ENCODE results near the gene SP140L.

DNA sequence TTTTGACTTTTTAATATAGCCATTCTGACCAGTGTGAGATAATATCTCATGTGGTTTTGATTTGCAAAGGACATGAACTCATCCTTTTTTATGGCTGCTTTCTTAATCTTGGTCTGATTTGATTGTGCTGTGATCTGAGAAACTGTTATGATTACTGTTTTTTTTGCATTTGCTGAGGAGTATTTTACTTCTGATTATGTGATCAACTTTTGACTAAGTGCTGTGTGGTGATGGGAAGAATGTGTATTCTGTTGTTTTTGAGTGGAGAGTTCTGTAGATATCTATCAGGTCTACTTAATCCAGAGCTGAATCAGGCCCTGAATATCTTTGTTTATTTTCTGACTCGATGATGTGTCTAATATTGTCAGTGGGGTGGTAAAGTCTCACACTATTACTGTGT lies 16.8 kb downstream of the SP140L start:
- TF ChIP-seq POLR2A (IDR thresholded peaks at IDR 0.05): no peak
- TF ChIP-seq, protein P1, sequence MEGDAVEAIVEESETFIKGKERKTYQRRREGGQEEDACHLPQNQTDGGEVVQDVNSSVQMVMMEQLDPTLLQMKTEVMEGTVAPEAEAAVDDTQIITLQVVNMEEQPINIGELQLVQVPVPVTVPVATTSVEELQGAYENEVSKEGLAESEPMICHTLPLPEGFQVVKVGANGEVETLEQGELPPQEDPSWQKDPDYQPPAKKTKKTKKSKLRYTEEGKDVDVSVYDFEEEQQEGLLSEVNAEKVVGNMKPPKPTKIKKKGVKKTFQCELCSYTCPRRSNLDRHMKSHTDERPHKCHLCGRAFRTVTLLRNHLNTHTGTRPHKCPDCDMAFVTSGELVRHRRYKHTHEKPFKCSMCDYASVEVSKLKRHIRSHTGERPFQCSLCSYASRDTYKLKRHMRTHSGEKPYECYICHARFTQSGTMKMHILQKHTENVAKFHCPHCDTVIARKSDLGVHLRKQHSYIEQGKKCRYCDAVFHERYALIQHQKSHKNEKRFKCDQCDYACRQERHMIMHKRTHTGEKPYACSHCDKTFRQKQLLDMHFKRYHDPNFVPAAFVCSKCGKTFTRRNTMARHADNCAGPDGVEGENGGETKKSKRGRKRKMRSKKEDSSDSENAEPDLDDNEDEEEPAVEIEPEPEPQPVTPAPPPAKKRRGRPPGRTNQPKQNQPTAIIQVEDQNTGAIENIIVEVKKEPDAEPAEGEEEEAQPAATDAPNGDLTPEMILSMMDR (IDR thresholded peaks at IDR 0.05): no peak
